HEK293 (cell line): ENCODE data around the gene CHMP6.

Experiments used
- CTCF ChIP-seq: fragments of 450-650 bp; formaldehyde crosslinking; IDR thresholded peaks from 2 replicates; pipeline ENCODE4 v1.5.1; 2016; ENCODE audit warnings: missing biosample characterization, missing genetic modification characterization
- ZBTB11 ChIP-seq: fragments of 450-650 bp; formaldehyde crosslinking; conservative IDR thresholded peaks from 2 replicates; pipeline ENCODE4 v1.5.1; 2016; ENCODE audit warnings: low read depth, missing biosample characterization, missing genetic modification characterization
- ZFP3 ChIP-seq: fragments of 450-650 bp; formaldehyde crosslinking; IDR thresholded peaks from 2 replicates; pipeline ENCODE4 v1.5.1; 2016; ENCODE audit warnings: low read depth, missing biosample characterization, missing genetic modification characterization
- ZNF274 ChIP-seq, 2 experiments: fragments of 200-500 bp in 1 of 2; fragments of 450-650 bp in 1 of 2; sonication (Bioruptor generic) in 1 of 2; formaldehyde crosslinking in 1 of 2; IDR thresholded peaks; 2 replicates each; pipeline versions ENCODE4 v1.5.1 to v1.6.1; 2014 to 2016; ENCODE audit warnings: borderline replicate concordance in 1 of 2, inconsistent platforms in 1 of 2, low read length in 1 of 2, missing biosample characterization in 1 of 2, missing genetic modification characterization in 1 of 2
- ZNF302 ChIP-seq: fragments of 450-650 bp; formaldehyde crosslinking; IDR thresholded peaks from 2 replicates; pipeline ENCODE4 v1.5.1; 2016; ENCODE audit warnings: missing biosample characterization, missing genetic modification characterization, low read depth
- ZNF426 ChIP-seq: fragments of 450-650 bp; formaldehyde crosslinking; IDR thresholded peaks from 2 replicates; pipeline ENCODE4 v1.5.1; 2017; ENCODE audit warnings: missing biosample characterization, missing genetic modification characterization, mild to moderate bottlenecking, inconsistent platforms, moderate library complexity
- ZNF600 ChIP-seq: fragments of 450-650 bp; formaldehyde crosslinking; IDR thresholded peaks from 2 replicates; pipeline ENCODE4 v1.5.1; 2016; ENCODE audit warnings: missing biosample characterization, missing genetic modification characterization
- ZNF639 ChIP-seq: fragments of 450-650 bp; formaldehyde crosslinking; IDR thresholded peaks from 2 replicates; pipeline ENCODE4 v1.5.1; 2016; ENCODE audit warnings: missing biosample characterization, missing genetic modification characterization

DNA sequence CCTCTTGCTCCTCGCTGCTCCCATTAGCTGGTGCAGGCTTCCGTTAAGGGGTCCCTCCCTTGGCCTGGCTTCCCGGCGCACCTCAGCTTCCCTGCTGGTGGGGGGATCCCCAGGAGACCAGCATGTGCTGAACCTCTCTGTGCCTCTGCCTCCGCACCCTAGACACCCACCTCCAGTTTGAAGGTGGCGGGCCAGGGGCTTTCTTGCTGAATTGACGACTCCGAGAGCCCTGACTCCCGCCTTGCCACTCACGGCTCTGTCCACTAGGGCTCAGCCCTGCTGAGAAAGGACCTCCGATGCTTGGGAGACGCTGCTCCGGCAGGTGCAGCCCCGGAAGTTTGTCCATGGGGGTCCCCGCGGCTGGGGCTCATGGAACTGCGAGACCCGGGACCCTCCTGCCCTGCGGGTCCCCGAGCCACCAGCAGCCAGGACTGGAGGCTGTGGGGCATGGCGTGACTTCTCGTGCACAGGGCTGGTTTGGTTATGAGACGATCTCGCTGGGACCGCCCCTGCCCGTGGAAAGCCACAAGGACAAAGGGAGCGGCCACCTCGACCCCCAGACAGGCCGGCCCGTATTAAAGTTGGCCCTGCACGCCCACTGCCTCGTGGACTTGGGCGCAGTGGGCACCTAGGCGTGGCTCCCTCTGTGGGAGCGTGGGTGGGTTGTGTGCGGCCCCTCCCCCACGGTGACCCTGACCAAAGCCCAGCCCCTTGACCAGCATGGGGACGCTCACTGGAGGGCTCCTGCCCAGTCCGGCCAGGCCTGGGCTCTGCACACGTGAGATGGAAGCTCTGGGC lies 8.1 kb downstream of the CHMP6 start:
- TF ChIP-seq ZNF639 (no peak), ZBTB11 (tag by site-specific recombination) (no peak), ZNF600 (no peak), ZNF426 (no peak), ZNF274 (IDR thresholded peaks at IDR 0.05; ENCODE audit: low read length) (no peak), ZNF274 (tag by site-specific recombination; IDR thresholded peaks at IDR 0.05; ENCODE audit: borderline replicate concordance) (no peak), ZFP3 (no peak), CTCF (no peak), ZNF302 (no peak)
